ENCODE data around the gene PRXL2A.
A peak's percentile ranks its signal among the peaks of the same experiment; 100 is the strongest.

The PRXL2A gene

DNA sequence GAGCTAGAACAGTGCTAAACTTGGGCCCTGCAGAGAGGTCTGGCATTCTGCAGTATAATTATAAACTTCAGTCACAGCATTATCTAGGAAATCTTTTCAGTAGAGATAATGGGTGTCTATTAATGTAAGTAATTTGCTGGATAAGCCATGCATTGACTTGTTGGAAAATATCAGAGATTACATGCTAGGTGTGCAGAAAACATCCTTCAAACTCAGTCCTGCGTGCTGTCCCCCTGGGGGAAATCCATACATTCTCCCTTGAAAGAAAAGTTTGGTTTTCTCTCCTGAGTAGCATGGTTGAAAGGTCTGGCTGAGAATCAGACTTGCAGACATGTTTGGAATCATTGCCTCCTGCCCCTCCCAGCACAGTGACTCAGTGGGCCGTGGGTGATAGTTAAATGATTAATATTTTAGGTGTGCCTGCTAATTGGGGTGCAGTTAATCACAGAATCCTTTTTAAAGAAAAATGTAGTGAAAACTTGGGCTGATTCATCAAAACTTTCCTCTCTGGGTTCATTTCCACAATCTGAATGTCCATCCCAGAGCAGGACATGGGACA, 13.9 kb upstream of the PRXL2A start:
- Histone ChIP-seq H3K9ac (ENCODE audit: low read depth, low read length) (no peak overlapping the region), H3K4me3 (ENCODE audit: low read depth, low read length) (no peak overlapping the region), H3K9me3 (ENCODE audit: control insufficient read depth, insufficient read depth, low read length) (no peaks in the 10 kb centered on the region), H3K27me3 (ENCODE audit: control insufficient read depth, insufficient read depth, low read length) (no peaks in the 10 kb centered on the region), H3K36me3 (ENCODE audit: control insufficient read depth, insufficient read depth, low read length) (no peaks in the 10 kb centered on the region), H3K4me1 (ENCODE audit: control insufficient read depth, insufficient read depth, low read length) (no peaks in the 10 kb centered on the region)

GRCh38 chr10:80397014-80397413, 11.3 kb upstream of the PRXL2A start:
- H3K4me1 ChIP-seq (ENCODE audit: control insufficient read depth, insufficient read depth, low read length) = no peaks in the 10 kb centered on the region
- H3K36me3 ChIP-seq (ENCODE audit: control insufficient read depth, insufficient read depth, low read length) = no peaks in the 10 kb centered on the region
- no peak overlapping the region for H3K4me3 ChIP-seq (ENCODE audit: low read depth, low read length)
- H3K9ac ChIP-seq (ENCODE audit: low read depth, low read length) = no peak overlapping the region
- H3K9me3 ChIP-seq (ENCODE audit: control insufficient read depth, insufficient read depth, low read length) = no peaks in the 10 kb centered on the region
- no peaks in the 10 kb centered on the region for H3K27me3 ChIP-seq (ENCODE audit: control insufficient read depth, insufficient read depth, low read length)

DNA sequence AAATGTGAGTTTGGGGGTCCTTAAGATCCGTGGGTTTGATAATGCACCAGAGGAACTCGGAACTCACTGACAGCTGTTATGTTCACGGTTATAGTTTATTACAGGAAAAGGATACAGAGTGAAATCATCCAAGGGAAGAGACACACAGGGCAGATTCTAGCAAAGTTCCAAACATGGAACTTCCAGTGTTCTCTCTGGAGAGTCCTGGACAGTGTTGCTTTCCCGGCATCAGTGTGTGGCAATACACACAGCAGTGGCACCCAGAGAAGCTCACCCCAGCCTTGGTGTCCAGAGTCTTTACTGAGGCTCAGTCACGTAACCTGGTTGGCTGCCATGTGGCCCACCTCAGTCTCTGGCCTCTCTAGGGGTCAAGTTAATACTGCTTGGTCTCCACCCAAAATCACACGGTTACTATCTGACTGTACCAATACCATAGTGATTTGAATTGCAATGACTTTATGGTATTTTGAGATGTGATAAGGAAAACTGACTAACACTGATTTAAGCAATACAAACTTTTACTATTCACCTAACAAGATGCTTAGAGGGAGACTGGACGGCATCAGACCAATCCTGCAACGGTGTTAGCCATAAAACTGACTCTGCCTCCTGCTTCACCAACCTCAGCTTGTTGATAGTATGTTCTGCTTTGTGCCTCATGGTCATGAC, 8.1 kb upstream of the PRXL2A start:
- no peaks in the 10 kb centered on the region for H3K4me1 ChIP-seq (ENCODE audit: control insufficient read depth, insufficient read depth, low read length)
- H3K9me3 ChIP-seq (ENCODE audit: control insufficient read depth, insufficient read depth, low read length) = no peaks in the 10 kb centered on the region
- no peak overlapping the region for H3K9ac ChIP-seq (ENCODE audit: low read depth, low read length)
- no peak overlapping the region for H3K4me3 ChIP-seq (ENCODE audit: low read depth, low read length)
- no peaks in the 10 kb centered on the region for H3K36me3 ChIP-seq (ENCODE audit: control insufficient read depth, insufficient read depth, low read length)
- H3K27me3 ChIP-seq (ENCODE audit: control insufficient read depth, insufficient read depth, low read length) = no peaks in the 10 kb centered on the region

- H3K9me3 ChIP-seq (ENCODE audit: control insufficient read depth, insufficient read depth, low read length) = no peaks in the 10 kb centered on the region
Observed at GRCh38 chr10:80405035-80405434, 3.3 kb upstream of the PRXL2A start.

GRCh38 chr10:80405626-80406025, 2.7 kb upstream of the PRXL2A start:
- H3K4me1 ChIP-seq (ENCODE audit: control insufficient read depth, insufficient read depth, low read length) = no peaks in the 10 kb centered on the region
- H3K9ac ChIP-seq (ENCODE audit: low read depth, low read length) = no peak overlapping the region
- H3K9me3 ChIP-seq (ENCODE audit: control insufficient read depth, insufficient read depth, low read length) = no peaks in the 10 kb centered on the region
- peaks cover 27% of the 10 kb centered on the region for H3K27me3 ChIP-seq (ENCODE audit: control insufficient read depth, insufficient read depth, low read length)
- no peak overlapping the region for H3K4me3 ChIP-seq (ENCODE audit: low read depth, low read length)
- no peaks in the 10 kb centered on the region for H3K36me3 ChIP-seq (ENCODE audit: control insufficient read depth, insufficient read depth, low read length)

More at GRCh38 chr10:80405035-80405434, 3.3 kb upstream of the PRXL2A start:
- Histone ChIP-seq H3K27me3 (ENCODE audit: control insufficient read depth, insufficient read depth, low read length) (peaks cover 24% of the 10 kb centered on the region), H3K4me3 (ENCODE audit: low read depth, low read length) (no peak overlapping the region), H3K36me3 (ENCODE audit: control insufficient read depth, insufficient read depth, low read length) (no peaks in the 10 kb centered on the region), H3K9ac (ENCODE audit: low read depth, low read length) (no peak overlapping the region), H3K4me1 (ENCODE audit: control insufficient read depth, insufficient read depth, low read length) (no peaks in the 10 kb centered on the region)

DNA sequence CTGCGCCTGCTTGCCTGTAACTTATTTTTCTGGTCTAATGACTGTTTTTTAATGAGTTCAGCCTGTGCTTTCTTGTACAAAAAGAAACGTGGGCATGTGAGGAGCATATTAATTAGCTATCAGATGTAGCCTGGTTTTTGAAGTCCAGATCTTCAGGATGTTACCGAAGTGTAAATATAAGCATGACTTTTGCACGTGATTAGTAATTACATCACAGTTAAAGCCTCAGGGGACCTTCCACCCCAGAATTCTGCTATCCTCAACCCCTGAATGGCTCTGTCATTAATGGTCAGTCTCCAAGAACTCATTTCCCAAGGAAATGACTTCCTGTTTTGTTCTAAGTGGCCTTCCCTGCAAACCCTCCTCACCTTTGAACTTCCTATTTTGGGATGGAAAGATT, 2.1 kb upstream of the PRXL2A start:
- H3K9me3 ChIP-seq (ENCODE audit: control insufficient read depth, insufficient read depth, low read length) = no peaks in the 10 kb centered on the region
- H3K27me3 ChIP-seq (ENCODE audit: control insufficient read depth, insufficient read depth, low read length) = peaks cover 27% of the 10 kb centered on the region
- no peaks in the 10 kb centered on the region for H3K4me1 ChIP-seq (ENCODE audit: control insufficient read depth, insufficient read depth, low read length)
- H3K9ac ChIP-seq (ENCODE audit: low read depth, low read length) = no peak overlapping the region
- H3K36me3 ChIP-seq (ENCODE audit: control insufficient read depth, insufficient read depth, low read length) = no peaks in the 10 kb centered on the region
- H3K4me3 ChIP-seq (ENCODE audit: low read depth, low read length) = no peak overlapping the region

- Histone ChIP-seq H3K4me3 (ENCODE audit: low read depth, low read length) (peak overlapping the region; percentile 64), H3K36me3 (ENCODE audit: control insufficient read depth, insufficient read depth, low read length) (no peaks in the 10 kb centered on the region), H3K9ac (ENCODE audit: low read depth, low read length) (peak overlapping the region; percentile 41), H3K27me3 (ENCODE audit: control insufficient read depth, insufficient read depth, low read length) (peaks cover 27% of the 10 kb centered on the region), H3K4me1 (ENCODE audit: control insufficient read depth, insufficient read depth, low read length) (no peaks in the 10 kb centered on the region), H3K9me3 (ENCODE audit: control insufficient read depth, insufficient read depth, low read length) (no peaks in the 10 kb centered on the region)
Observed at GRCh38 chr10:80407812-80408241, 524 bp upstream of the PRXL2A start.

GRCh38 chr10:80409121-80409520, 770 bp downstream of the PRXL2A start:
- Histone ChIP-seq H3K4me3 (ENCODE audit: low read depth, low read length) (peak overlapping the region; percentile 64), H3K36me3 (ENCODE audit: control insufficient read depth, insufficient read depth, low read length) (no peaks in the 10 kb centered on the region), H3K9ac (ENCODE audit: low read depth, low read length) (peak overlapping the region; percentile 39), H3K9me3 (ENCODE audit: control insufficient read depth, insufficient read depth, low read length) (no peaks in the 10 kb centered on the region), H3K27me3 (ENCODE audit: control insufficient read depth, insufficient read depth, low read length) (peaks cover 27% of the 10 kb centered on the region), H3K4me1 (ENCODE audit: control insufficient read depth, insufficient read depth, low read length) (no peaks in the 10 kb centered on the region)

DNA sequence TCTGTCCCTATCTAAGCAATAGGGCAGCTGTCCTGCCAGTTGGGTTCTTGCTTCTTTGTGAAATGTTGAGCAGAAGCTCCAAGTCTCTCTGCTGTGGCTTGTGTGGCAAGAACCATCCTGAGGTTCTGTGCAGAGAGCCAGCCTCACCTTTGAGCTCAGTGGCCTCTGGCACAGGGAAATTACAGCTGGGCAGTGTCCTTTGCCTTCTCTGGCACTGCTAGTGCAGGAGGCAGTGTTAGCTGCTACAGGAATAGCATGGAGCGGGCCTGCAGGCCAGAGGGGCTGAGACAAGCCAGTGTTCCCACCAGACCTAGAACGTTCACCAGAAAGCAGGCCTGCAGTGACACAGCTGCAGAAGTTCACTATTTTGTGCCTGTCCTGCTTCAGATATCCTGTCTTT, 1.8 kb downstream of the PRXL2A start:
- no peak overlapping the region for H3K4me3 ChIP-seq (ENCODE audit: low read depth, low read length)
- no peaks in the 10 kb centered on the region for H3K4me1 ChIP-seq (ENCODE audit: control insufficient read depth, insufficient read depth, low read length)
- H3K9ac ChIP-seq (ENCODE audit: low read depth, low read length) = no peak overlapping the region

GRCh38 chr10:80410578-80411145, 2.3 kb downstream of the PRXL2A start:
- Histone ChIP-seq H3K27me3 (ENCODE audit: control insufficient read depth, insufficient read depth, low read length) (peaks cover 35% of the 10 kb centered on the region), H3K36me3 (ENCODE audit: control insufficient read depth, insufficient read depth, low read length) (no peaks in the 10 kb centered on the region), H3K9ac (ENCODE audit: low read depth, low read length) (no peak overlapping the region), H3K9me3 (ENCODE audit: control insufficient read depth, insufficient read depth, low read length) (no peaks in the 10 kb centered on the region), H3K4me3 (ENCODE audit: low read depth, low read length) (no peak overlapping the region), H3K4me1 (ENCODE audit: control insufficient read depth, insufficient read depth, low read length) (no peaks in the 10 kb centered on the region)

More for the DNA sequence above, 1.8 kb downstream of the PRXL2A start:
- peaks cover 30% of the 10 kb centered on the region for H3K27me3 ChIP-seq (ENCODE audit: control insufficient read depth, insufficient read depth, low read length)
- no peaks in the 10 kb centered on the region for H3K36me3 ChIP-seq (ENCODE audit: control insufficient read depth, insufficient read depth, low read length)
- no peaks in the 10 kb centered on the region for H3K9me3 ChIP-seq (ENCODE audit: control insufficient read depth, insufficient read depth, low read length)

DNA sequence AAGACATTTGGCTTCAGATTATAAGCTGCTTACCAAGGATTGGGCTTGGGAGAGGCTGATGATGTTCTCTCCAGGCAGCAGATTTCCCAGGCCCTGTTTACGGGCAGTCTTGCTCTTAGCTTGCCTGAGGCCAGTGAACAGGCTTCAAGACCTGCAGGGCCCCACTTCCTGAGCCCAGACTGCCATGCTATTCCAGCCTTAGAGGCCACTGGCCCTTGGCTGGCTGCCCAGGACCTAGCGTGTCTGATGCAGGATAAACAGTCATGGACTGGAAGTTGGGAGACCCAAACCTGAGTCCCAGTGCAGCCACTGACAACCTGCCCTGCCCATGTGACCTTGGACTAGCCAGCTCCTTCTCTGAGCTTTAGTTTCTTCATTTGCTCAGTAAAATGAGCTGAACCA, 2.9 kb downstream of the PRXL2A start:
- Histone ChIP-seq H3K4me1 (ENCODE audit: control insufficient read depth, insufficient read depth, low read length) (peaks cover 3% of the 10 kb centered on the region), H3K27me3 (ENCODE audit: control insufficient read depth, insufficient read depth, low read length) (peaks cover 38% of the 10 kb centered on the region), H3K36me3 (ENCODE audit: control insufficient read depth, insufficient read depth, low read length) (no peaks in the 10 kb centered on the region), H3K9me3 (ENCODE audit: control insufficient read depth, insufficient read depth, low read length) (no peaks in the 10 kb centered on the region), H3K4me3 (ENCODE audit: low read depth, low read length) (no peak overlapping the region), H3K9ac (ENCODE audit: low read depth, low read length) (no peak overlapping the region)

DNA sequence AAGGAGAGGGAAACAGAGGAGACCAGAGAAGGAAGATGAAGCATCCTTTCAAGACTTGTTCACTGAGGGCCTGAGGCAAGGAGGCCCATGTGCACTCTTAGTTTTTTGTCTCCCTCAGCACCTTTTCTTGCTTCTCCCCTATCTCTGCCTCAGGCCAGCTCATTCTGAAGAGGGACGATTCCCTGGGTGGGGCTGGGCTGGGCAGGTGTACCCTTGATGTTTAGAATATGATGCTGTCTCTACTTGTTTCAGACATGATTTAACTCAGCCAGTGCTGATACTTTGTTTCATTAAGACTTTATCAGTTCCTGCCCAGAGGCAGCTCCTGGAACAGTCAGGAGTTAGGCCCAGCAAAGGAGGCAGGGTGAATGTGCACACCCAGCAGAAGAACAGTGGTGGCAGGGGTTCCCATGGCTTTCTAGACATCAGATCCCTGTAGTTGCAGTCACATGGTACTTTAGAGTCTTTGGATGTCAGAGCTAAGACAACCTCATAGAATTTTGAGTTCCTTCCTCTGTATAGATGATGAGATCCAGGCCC, 3.4 kb downstream of the PRXL2A start:
- no peak overlapping the region for H3K4me3 ChIP-seq (ENCODE audit: low read depth, low read length)
- H3K4me1 ChIP-seq (ENCODE audit: control insufficient read depth, insufficient read depth, low read length) = peaks cover 7% of the 10 kb centered on the region
- H3K27me3 ChIP-seq (ENCODE audit: control insufficient read depth, insufficient read depth, low read length) = peaks cover 40% of the 10 kb centered on the region
- H3K9me3 ChIP-seq (ENCODE audit: control insufficient read depth, insufficient read depth, low read length) = no peaks in the 10 kb centered on the region
- H3K36me3 ChIP-seq (ENCODE audit: control insufficient read depth, insufficient read depth, low read length) = no peaks in the 10 kb centered on the region
- no peak overlapping the region for H3K9ac ChIP-seq (ENCODE audit: low read depth, low read length)
